Liver (tissue), 9 donors: Measurements from ENCODE around the gene XAF1. TPM values are rescaled to one million over a fixed set of nuclear protein-coding genes. Genes with fewer than 3 reads are reported as not detected.

Experiments used
- DNase-seq: peaks from one replicate; pipeline ENCODE4 v3.0.0-alpha.2; 2017; ENCODE audit warnings: low spot score
- H3K27ac ChIP-seq, 2 donors: one replicate each; pipeline ENCODE4 v1.7.0; 2013; ENCODE audit warnings: inconsistent platforms in 2 of 2, low read length in 2 of 2, control low read depth in 1 of 2, low read depth in 1 of 2, mild to moderate bottlenecking in 1 of 2
- H3K27me3 ChIP-seq, 4 donors: one replicate each; pipeline versions ENCODE4 v1.6.1 to v1.7.0; 2013; ENCODE audit warnings: low read length in 3 of 4, inconsistent platforms in 1 of 4, mild to moderate bottlenecking in 1 of 4, moderate library complexity in 1 of 4; ENCODE audit not compliant: control insufficient read depth in 4 of 4, insufficient read depth in 4 of 4
- H3K36me3 ChIP-seq, 4 donors: one replicate each; pipeline versions ENCODE4 v1.6.1 to v1.7.0; 2013; ENCODE audit warnings: low read length in 3 of 4, mild to moderate bottlenecking in 3 of 4, low read depth in 1 of 4, moderate library complexity in 1 of 4; ENCODE audit not compliant: control insufficient read depth in 4 of 4, insufficient read depth in 3 of 4
- H3K4me1 ChIP-seq, 4 donors: one replicate each; pipeline versions ENCODE4 v1.6.1 to v1.7.0; 2013; ENCODE audit warnings: low read length in 3 of 4, mild to moderate bottlenecking in 3 of 4, moderate library complexity in 1 of 4; ENCODE audit not compliant: control insufficient read depth in 4 of 4, insufficient read depth in 4 of 4
- H3K4me3 ChIP-seq, 3 donors: one replicate each; pipeline versions ENCODE4 v1.6.1 to v1.7.0; 2013; ENCODE audit warnings: low read length in 3 of 3, control low read depth in 1 of 3, low read depth in 1 of 3, mild to moderate bottlenecking in 1 of 3
- H3K9ac ChIP-seq, 2 donors: one replicate each; pipeline ENCODE4 v1.7.0; 2013; ENCODE audit warnings: low read length in 2 of 2, mild to moderate bottlenecking in 2 of 2, moderate library complexity in 2 of 2, control low read depth in 1 of 2, low read depth in 1 of 2
- H3K9me3 ChIP-seq, 4 donors: one replicate each; pipeline versions ENCODE4 v1.6.1 to v1.7.0; 2013; ENCODE audit warnings: low read length in 3 of 4; ENCODE audit not compliant: control insufficient read depth in 4 of 4
- EGR1 ChIP-seq, 2 donors: IDR thresholded peaks; 2 replicates each; pipeline ENCODE4 v1.6.1; 2016 to 2018; ENCODE audit warnings: antibody characterized with exemption in 2 of 2, low read depth in 2 of 2
- FOXA1 ChIP-seq: IDR thresholded peaks from 2 replicates; pipeline ENCODE4 v1.6.1; 2016; ENCODE audit warnings: antibody characterized with exemption
- FOXA2 ChIP-seq: IDR thresholded peaks from 2 replicates; pipeline ENCODE4 v1.6.1; 2016; ENCODE audit warnings: antibody characterized with exemption
- GABPA ChIP-seq, 2 donors: IDR thresholded peaks in 1 of 2; conservative IDR thresholded peaks in 1 of 2; 2 replicates each; pipeline ENCODE4 v1.6.1; 2016; ENCODE audit warnings: antibody characterized with exemption in 2 of 2, mild to moderate bottlenecking in 1 of 2, moderate library complexity in 1 of 2
- HNF4A ChIP-seq, 2 donors: conservative IDR thresholded peaks; 2 replicates each; pipeline ENCODE4 v1.6.1; 2016; ENCODE audit warnings: antibody characterized with exemption in 2 of 2, mild to moderate bottlenecking in 2 of 2
- HNF4G ChIP-seq: IDR thresholded peaks from 2 replicates; pipeline ENCODE4 v1.6.1; 2016; ENCODE audit warnings: antibody characterized with exemption
- JUND ChIP-seq, 2 donors: IDR thresholded peaks; 2 replicates each; pipeline ENCODE4 v1.6.1; 2016; ENCODE audit warnings: antibody characterized with exemption in 2 of 2
- MAX ChIP-seq: IDR thresholded peaks from 2 replicates; pipeline ENCODE4 v1.6.1; 2016; ENCODE audit warnings: antibody characterized with exemption
- NR2F2 ChIP-seq: IDR thresholded peaks from 2 replicates; pipeline ENCODE4 v1.6.1; 2016; ENCODE audit warnings: antibody characterized with exemption
- RAD21 ChIP-seq, 2 donors: IDR thresholded peaks; 2 replicates each; pipeline ENCODE4 v1.6.1; 2016; ENCODE audit warnings: antibody characterized with exemption in 2 of 2, mild to moderate bottlenecking in 2 of 2
- RXRA ChIP-seq, 2 donors: IDR thresholded peaks; 2 replicates each; pipeline ENCODE4 v1.6.1; 2017 to 2018; ENCODE audit warnings: antibody characterized with exemption in 2 of 2, mild to moderate bottlenecking in 1 of 2
- SP1 ChIP-seq: IDR thresholded peaks from 2 replicates; pipeline ENCODE4 v1.6.1; 2018; ENCODE audit warnings: antibody characterized with exemption, mild to moderate bottlenecking
- TAF1 ChIP-seq: conservative IDR thresholded peaks from 2 replicates; pipeline ENCODE4 v1.6.1; 2016; ENCODE audit warnings: antibody characterized with exemption, mild to moderate bottlenecking
- YY1 ChIP-seq: IDR thresholded peaks from 2 replicates; pipeline ENCODE4 v1.6.1; 2016; ENCODE audit warnings: antibody characterized with exemption, mild to moderate bottlenecking
- ZBTB33 ChIP-seq: IDR thresholded peaks from 2 replicates; pipeline ENCODE4 v1.6.1; 2016; ENCODE audit warnings: antibody characterized with exemption
- WGBS: extraction: QIAGEN DNeasy Blood & Tissue Kit; methylation state at CpG from one replicate; pipeline ENCODE4 v1.1.7; 2013; 5-methylcytosine and 5-hydroxymethylcytosine counted together
- polyA plus RNA-seq, 2 donors: library from polyadenylated mRNA; stranded (reverse) in 1 of 2; unstranded in 1 of 2; fragments of 200-250 nt in 1 of 2; fragments of >200 nt in 1 of 2; fragmentation: Nextera tagmentation in 1 of 2; extraction: Ambion mirVana in 1 of 2; gene quantifications; one replicate each; pipeline versions ENCODE4 v1.2.1 to v1.2.3, GENCODE V29; 2013 to 2015
- total RNA-seq, 2 donors: library from RNA; depleted of rRNA; stranded (reverse); fragments of >200 nt; gene quantifications; one replicate each; pipeline ENCODE4 v1.2.3, GENCODE V29; 2014
- TF ChIP-seq, protein P1 (sequence below): IDR thresholded peaks from 2 replicates; pipeline ENCODE4 v1.6.1; 2016; ENCODE audit warnings: antibody characterized with exemption, mild to moderate bottlenecking
- TF ChIP-seq, protein P2 (sequence below): fragments of 150-350 bp; IDR thresholded peaks from 2 replicates; pipeline ENCODE4 v1.5.1; 2017; ENCODE audit warnings: improper control_type of control experiment, low read depth, low read length; ENCODE audit not compliant: missing input control
- TF ChIP-seq, protein P3 (sequence below): IDR thresholded peaks from 2 replicates; pipeline ENCODE4 v1.6.1; 2016; ENCODE audit warnings: antibody characterized with exemption
- donor health status: healthy.
- donor health status: healthy.
- donor health status: healthy.
- donor health status: healthy.
- donor health status: healthy.

The XAF1 gene
- total and polyA plus RNA-seq, 4 donors = 6.7 to 33.9 (median 19.2) TPM

DNA sequence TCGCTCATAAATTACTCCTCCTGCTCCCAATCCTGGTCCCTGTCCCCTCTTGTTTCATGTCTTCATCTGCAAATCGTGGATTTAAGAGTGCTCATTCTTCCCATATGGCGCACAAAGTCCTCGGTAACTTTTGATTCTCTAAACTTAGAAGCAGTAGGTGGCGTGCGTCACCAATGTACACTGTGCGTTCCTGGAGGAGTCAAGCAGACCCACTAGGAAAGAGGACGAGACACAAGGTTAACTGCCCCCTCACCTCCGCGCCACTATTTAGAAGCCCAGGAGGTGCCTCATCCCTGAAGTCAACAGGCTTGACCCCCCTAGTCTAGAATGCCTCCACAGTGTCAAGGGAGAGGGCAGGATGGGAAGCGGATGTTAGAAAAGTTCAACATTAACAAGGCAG is 45.5 kb upstream of the XAF1 start:
- peak overlapping the region; percentile 84 to 97 for H3K27ac ChIP-seq
- peaks cover 0 to 9% (median 0%) of the 10 kb centered on the region in 4 donors for H3K36me3 ChIP-seq
- peak overlapping the region; percentile 94 to 98 for H3K9ac ChIP-seq
- peaks cover 3 to 53% (median 32%) of the 10 kb centered on the region in 4 donors for H3K4me1 ChIP-seq
- H3K9me3 ChIP-seq = no peaks in the 10 kb centered on the region
- no peak for DNase-seq
- WGBS = 34% methylated on average over 11 of the region's 11 CpGs
- TF ChIP-seq RAD21 (IDR thresholded peaks at IDR 0.05) (peak in 1 of 2 donors; percentile 58), FOXA1 (no peak), NR2F2 (no peak), HNF4G (no peak), YY1 (no peak)
- H3K4me3 ChIP-seq = peak overlapping the region; percentile 28 to 89 (median 38)
- no peaks in the 10 kb centered on the region for H3K27me3 ChIP-seq

DNA sequence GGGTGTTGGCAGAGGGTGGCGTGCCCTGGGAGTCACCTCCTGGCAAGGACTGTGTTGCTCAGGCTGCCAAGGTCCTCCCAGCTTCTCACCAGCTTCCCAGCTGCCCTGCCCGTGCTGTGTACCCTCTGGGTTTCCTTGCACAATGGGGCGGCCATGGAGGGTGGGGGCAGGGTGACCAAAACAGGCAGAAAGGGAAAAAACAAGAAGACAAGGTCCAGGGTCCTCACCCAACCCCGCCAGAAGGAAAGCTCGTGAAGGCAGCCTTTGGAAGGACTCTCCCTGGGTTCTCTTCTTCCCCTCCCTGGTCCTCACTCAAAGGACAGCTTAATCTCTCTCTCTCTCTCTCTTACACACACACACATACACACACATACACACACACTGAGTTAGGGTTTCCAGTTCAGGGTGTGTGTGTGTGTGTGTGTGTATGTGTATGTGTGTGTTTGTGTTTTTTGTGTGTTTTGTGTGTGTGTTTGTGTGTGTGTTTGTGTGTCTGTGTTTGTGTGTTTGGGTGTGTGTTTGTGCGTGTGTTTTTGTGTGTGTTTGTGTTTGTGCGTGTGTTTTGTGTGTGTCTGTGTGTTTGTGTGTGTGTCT is 44.7 kb upstream of the XAF1 start:
- H3K4me1 ChIP-seq = peaks cover 1 to 45% (median 23%) of the 10 kb centered on the region in 4 donors
- H3K27me3 ChIP-seq = no peaks in the 10 kb centered on the region
- H3K4me3 ChIP-seq = peak overlapping the region; percentile 76 to 98 (median 89)
- WGBS = 27% methylated on average over 7 of the region's 7 CpGs
- H3K36me3 ChIP-seq = peaks cover 0 to 1% (median 0%) of the 10 kb centered on the region in 4 donors
- peak; percentile 83 for TF ChIP-seq SP1
- peak; percentile 21 to 55 for TF ChIP-seq RAD21 (IDR thresholded peaks at IDR 0.05)
- TF ChIP-seq, protein P1, sequence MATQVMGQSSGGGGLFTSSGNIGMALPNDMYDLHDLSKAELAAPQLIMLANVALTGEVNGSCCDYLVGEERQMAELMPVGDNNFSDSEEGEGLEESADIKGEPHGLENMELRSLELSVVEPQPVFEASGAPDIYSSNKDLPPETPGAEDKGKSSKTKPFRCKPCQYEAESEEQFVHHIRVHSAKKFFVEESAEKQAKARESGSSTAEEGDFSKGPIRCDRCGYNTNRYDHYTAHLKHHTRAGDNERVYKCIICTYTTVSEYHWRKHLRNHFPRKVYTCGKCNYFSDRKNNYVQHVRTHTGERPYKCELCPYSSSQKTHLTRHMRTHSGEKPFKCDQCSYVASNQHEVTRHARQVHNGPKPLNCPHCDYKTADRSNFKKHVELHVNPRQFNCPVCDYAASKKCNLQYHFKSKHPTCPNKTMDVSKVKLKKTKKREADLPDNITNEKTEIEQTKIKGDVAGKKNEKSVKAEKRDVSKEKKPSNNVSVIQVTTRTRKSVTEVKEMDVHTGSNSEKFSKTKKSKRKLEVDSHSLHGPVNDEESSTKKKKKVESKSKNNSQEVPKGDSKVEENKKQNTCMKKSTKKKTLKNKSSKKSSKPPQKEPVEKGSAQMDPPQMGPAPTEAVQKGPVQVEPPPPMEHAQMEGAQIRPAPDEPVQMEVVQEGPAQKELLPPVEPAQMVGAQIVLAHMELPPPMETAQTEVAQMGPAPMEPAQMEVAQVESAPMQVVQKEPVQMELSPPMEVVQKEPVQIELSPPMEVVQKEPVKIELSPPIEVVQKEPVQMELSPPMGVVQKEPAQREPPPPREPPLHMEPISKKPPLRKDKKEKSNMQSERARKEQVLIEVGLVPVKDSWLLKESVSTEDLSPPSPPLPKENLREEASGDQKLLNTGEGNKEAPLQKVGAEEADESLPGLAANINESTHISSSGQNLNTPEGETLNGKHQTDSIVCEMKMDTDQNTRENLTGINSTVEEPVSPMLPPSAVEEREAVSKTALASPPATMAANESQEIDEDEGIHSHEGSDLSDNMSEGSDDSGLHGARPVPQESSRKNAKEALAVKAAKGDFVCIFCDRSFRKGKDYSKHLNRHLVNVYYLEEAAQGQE = peak; percentile 79
- TF ChIP-seq, protein P2, sequence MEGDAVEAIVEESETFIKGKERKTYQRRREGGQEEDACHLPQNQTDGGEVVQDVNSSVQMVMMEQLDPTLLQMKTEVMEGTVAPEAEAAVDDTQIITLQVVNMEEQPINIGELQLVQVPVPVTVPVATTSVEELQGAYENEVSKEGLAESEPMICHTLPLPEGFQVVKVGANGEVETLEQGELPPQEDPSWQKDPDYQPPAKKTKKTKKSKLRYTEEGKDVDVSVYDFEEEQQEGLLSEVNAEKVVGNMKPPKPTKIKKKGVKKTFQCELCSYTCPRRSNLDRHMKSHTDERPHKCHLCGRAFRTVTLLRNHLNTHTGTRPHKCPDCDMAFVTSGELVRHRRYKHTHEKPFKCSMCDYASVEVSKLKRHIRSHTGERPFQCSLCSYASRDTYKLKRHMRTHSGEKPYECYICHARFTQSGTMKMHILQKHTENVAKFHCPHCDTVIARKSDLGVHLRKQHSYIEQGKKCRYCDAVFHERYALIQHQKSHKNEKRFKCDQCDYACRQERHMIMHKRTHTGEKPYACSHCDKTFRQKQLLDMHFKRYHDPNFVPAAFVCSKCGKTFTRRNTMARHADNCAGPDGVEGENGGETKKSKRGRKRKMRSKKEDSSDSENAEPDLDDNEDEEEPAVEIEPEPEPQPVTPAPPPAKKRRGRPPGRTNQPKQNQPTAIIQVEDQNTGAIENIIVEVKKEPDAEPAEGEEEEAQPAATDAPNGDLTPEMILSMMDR = no peak
- TF ChIP-seq EGR1 (IDR thresholded peaks at IDR 0.05; ENCODE audit: low read depth in 2 of 2) = peak in 1 of 2 donors; percentile 85
- TF ChIP-seq NR2F2 = peak; percentile 17
- peak; percentile 85 to 94 for TF ChIP-seq HNF4A (conservative IDR thresholded peaks at IDR 0.05)
- TF ChIP-seq YY1 = peak; percentile 96
- no peak for TF ChIP-seq FOXA1
- peak; percentile 35 for TF ChIP-seq TAF1
- TF ChIP-seq MAX = peak; percentile 92
- peak; percentile 84 for TF ChIP-seq HNF4G
- peak in 1 of 2 donors; percentile 44 for TF ChIP-seq GABPA (IDR thresholded peaks at IDR 0.05 in 1 of 2, conservative IDR thresholded peaks at IDR 0.05 in 1 of 2)
- peak; percentile 90 to 97 for TF ChIP-seq RXRA (IDR thresholded peaks at IDR 0.05)
- peak; percentile 35 to 67 for TF ChIP-seq JUND (IDR thresholded peaks at IDR 0.05)
- TF ChIP-seq, protein P3, sequence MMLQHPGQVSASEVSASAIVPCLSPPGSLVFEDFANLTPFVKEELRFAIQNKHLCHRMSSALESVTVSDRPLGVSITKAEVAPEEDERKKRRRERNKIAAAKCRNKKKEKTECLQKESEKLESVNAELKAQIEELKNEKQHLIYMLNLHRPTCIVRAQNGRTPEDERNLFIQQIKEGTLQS = no peak
- peak; percentile 77 for TF ChIP-seq ZBTB33
- peak; percentile 51 for TF ChIP-seq FOXA2
- H3K9me3 ChIP-seq = no peaks in the 10 kb centered on the region
- H3K27ac ChIP-seq = peak overlapping the region; percentile 95 to 97
- no peak for DNase-seq
- peak overlapping the region; percentile 94 to 98 for H3K9ac ChIP-seq
